GM19043 (cell line): ENCODE results near the gene POLRMT.

Experiments
- ATAC-seq: cut with Tn5 transposase; IDR thresholded peaks from one replicate; pipeline ENCODE4 v1.9.1; 2021; ENCODE audit warnings: low read depth; ENCODE audit not compliant: unreplicated experiment

The POLRMT gene

DNA sequence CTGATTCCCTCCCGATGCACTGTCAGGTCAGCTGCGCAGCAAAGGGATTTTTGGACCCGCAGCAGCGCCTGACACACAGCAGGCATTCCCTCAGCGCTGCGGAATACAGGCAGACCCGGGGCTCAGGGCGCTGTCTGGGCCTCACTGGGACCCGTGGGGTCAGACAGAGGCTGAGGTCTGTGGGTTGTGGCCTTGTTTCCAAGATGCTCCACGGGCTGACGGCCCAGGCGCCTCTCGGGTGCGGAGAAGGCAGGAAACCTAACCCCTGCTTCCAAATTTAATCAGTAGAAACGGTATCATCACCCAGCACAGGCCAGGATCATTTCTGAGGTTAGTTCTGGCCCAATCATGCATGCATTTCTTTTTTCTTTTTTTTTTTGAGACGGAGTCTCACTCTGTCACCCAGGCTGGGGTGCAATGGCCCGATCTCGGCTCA is 30.4 kb upstream of the POLRMT start:
- ATAC-seq: no peak

DNA sequence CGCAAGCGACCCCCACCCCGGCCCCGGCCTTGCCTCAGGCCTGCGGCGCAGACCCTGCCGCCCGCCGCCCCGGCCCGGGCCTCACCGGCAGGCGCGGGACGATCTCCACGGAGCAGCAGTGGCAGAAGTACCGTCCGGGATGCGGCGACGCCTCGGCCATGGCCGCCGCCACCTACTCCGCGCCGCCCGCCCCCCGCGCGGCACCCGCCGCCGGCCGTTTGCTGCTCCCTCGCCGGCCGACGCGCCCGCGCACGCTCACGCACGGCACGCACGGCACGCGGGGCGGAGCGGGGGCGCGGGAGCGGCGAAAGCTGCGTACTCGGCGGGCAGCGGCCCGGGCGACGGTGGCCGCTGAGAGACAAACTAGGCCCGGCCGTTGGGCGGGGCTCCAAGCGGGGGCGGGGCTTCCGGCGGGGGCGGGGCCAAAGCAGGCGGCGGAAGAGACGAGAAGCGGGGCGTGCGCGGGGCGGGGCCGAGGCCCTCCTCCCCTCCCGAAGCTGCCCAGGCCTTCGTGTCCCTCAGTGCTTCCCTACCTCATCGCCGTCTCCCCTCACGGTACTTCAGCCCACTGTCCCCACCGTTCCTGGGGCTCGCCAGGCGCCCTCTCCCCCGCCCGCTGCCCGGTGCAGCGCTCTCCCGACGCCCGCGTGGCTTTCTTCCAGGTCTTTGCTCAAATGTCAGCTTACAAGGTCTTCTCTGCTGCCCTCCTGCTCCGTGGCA is 29.8 kb upstream of the POLRMT start, which contains the start of gene RNF126:
RNF126 (minus strand) TSS at position 253 of the 720 bp plus-strand sequence; CDS start at position 160, 93 bp downstream.
- no peak for ATAC-seq

DNA sequence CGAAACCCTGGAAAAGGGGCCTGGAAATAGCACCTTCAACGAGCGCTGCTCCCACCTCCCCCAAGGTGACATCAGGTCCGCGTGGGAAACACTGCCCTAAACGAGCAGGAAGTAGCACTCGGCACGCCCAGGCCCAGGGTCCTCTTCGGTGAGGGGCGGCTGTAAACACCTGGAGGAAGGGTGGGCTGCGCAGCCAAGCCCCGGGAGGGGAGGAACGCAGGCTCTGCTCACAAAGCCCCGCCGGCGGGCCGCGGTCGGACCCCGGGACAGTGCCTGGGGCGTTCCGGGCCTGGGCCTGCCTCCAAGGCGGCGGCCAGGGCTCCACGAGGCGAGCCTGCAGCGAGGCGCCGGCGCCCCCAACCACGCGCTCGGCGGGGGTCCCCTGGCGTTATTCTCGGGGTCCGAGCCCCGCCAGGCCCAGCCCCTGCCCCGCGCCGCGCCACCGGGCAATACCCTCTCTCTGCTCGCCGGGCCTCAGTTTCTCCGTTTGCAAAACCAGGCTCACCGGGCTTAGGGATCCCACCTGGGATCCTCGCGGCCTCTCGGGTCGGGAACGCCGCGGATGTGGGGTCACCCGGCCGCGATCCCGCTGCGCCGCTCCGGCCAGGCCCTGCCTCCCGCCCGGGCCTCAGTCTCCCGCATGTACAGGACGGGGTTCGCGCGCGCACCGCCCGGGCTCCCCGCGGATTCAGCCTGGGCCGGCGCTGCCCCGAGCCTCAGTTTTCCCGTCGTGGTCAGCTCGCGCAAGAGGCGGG is 29.0 kb upstream of the POLRMT start:
- ATAC-seq: no peak

DNA sequence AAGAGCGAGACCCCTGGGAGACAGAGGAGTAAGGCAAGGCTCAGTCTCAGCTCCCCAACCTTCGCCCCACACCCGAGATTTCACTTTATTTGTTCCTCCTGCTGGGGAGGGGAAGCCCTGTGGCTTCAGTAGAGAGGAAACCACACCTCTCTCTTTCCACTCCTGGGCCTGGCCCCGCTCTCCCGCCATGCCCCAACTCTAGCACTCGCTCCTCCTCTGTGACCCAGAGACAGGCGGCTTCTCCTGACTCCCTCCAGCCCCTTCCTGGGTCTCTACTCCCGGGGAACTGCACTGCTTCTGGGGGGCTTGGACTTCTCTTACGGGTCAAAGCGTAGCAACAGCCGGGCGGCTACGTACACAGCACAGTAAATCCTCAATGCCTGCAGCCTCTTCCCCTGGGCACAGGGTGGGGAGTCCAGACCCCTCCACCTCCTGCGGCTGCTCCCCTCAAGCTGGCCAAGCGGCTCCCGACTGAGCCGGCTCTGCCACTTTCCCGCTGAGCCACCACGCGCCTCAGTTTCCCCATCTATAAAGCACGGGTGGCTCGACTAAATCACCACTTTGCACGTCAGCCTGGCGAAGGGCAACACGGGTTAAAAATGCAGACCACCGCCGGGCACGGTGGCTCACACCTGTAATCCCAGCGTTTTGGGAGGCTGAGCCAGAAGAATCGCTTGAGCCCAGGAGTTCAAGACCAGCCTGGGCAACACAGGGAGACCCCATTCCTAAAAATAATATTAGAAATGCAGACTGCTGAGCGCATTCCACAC is 28.3 kb upstream of the POLRMT start:
- no peak for ATAC-seq

DNA sequence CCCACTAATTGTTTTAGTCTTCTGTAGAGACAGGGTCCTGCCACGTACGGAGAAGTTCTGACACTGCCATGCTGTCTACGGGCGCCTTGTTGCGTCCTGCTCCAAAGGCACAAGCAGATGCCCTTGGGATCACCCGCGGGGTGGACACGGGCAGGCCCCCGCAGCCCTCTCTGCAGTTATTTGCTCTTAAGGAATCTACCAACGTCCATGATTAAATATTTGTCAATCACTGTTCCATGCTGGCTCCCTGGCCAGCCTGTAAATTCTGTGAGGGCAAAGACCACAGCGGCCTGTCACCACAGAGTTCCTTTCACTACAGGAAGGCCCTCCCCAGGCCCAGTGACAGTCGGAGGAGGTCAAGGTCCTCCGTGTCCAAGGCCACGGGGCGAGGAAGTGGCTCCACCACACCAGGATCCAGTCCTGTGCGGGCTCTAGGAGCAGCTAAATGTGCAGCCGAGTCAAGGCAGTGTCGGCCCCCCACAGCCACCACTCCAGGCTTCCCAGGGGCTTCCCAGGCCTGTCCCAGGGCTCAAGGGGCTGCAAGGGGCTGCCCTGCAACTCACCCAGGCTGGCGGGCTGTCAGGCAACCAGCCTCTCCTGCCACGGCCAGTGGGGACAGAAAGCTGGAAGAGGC is 27.6 kb upstream of the POLRMT start:
- ATAC-seq: no peak

DNA sequence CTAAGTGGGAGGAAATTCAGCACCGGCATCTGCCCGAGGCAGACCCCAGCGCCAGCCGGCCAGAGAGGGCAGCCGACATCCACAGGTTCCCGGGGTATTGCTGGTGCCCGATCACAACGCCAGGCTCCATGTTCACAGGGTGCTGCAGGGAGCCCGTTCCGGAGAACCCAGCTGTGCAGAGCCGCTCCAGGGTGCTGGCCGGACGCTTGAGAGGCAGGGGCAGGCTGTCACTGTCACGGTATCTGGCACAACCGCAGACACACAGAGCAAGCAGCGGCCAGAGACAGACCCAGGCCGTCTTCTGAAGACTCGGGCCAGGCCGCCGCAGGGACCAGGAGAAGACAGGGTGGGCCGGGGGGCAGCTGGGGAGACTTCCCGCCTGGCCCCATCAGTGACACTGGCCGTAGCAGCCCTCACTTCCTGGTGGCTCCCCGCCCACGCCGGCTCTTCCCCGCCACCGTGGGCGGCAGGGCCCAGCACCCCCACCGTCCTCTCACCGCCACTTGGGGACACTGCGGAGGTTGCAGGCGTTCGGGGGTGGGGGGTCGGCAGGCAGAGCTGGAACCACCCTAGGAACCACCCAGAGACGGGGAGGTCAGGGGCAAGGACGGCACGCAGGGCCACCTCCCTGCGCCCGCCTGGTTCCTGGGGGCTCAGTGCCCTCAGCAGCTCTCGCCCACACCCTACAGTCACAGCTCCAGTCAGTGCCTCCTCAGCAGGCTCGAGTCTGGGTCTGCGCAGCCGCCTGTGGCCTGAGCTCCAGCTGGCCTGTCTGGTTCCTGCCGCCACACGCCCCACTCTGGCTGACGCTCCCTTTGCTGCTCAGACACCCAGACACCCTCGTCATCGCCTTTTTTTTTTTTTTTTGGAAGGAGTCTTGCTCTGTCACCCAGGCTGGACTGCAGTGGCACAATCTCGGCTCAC is 25.8 kb upstream of the POLRMT start:
- ATAC-seq: no peak

DNA sequence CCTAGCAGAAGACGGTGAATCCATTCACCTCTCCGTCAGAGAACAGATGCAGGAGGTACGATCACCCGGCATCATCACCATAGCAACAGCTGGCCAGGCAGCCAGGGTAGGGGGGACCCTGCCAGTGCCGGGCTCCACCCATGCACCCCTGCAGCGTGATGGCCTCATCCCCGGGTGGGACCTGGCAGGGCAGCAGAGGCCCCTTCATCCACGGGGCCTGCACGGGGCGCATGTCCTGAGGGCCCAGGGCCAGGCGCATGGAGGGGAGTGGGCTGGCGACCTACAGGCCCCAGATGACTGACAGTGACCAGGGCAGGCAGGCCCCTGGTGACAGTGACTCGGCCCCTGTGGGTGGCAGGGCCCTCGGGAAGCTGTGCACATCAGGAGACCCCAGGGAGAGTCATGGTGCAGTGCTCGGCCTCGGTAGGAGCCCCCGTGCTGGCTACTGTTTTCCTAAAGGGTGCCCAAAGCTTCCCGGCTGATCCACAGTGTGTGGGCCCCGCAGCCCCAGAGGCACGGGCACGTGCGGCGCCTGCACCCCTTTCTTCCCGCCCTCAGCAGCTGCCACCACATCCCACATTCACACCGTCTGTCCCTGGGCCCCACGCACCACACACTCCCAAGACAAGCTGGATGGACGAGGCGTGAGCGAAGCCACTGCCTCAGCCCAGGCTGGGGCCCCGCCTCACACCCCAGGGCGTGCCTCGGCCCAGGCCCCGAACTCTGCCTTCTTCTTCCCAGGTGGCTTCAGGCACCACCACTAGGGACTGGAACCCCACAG is 24.9 kb upstream of the POLRMT start:
- no peak for ATAC-seq

DNA sequence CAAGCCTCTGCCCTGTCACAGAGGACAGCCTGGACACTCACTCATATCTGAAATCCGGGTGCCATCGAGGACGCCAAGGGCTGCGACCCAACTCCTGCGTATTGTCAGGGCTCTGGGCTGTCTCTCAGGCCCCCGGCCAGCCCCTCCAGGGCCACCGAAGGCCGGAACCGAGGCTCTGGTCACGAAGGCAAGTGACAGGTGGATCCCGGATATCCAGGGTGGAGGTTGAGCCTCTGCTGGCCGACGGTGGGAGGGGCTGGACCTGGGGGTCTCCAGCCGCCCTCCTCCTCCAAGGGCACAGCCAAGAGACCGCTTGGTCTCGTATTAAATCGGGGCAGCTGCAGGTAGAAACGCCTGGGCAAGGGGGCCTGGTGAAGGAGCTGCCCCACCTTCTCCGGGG is 24.3 kb upstream of the POLRMT start:
- no peak for ATAC-seq

DNA sequence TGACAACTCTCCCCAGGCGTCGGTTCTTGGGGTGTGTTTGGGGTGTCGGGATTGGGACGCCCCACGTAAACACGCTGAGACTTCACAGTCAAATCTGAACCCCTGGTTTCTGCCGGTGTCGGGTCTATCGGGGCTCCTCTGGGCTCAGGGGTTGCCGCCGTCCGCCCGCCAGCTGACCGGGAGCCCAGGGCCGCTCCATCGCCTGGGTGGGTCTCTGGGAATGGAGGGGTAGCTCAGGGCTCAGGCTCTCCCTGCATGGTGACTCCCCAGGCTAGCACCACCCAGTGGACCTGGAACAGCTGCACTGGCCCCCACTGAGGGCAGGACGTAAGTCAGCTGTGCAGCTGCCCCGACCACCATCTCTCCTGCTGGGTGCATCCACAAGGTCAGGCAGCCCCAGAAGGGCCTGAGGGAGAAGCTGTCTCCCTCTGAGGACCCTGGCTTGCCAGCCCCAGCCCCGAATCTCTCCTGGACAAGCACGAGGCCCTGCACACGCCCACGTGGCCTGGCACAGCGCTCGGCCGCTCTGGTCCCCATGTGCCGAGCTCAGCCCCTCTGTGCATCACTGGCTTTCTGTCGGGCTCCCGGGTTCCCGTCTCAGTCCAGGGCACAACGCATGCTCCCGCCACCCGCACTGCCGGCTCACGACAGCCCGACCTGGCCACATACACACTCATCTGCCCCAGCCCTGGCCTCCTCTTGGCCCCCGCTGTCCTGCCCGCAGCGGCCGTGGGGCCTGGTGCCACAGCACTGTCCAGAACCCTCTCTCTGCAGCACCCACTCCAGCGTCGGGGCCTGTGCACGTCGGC is 23.6 kb upstream of the POLRMT start:
- no peak for ATAC-seq

DNA sequence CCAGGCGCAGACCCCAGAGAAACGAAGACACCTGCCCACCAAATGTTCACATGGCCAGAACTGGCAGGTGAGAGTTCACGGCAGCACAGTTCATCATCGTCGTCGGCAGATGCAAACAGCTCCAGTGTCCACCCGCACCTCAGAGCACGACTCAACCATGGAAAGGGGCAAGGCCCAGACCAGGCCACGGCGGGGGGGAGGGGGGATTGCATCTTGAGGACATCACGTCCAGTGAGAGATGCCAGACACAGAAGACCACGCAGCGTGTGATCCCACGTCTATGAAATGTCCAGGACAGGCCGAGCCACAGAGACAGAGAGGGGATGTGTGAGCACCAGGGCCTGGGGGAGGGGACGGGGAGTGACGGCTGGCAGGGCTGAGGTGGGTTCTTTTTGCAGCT is 22.4 kb upstream of the POLRMT start:
- ATAC-seq: no peak

DNA sequence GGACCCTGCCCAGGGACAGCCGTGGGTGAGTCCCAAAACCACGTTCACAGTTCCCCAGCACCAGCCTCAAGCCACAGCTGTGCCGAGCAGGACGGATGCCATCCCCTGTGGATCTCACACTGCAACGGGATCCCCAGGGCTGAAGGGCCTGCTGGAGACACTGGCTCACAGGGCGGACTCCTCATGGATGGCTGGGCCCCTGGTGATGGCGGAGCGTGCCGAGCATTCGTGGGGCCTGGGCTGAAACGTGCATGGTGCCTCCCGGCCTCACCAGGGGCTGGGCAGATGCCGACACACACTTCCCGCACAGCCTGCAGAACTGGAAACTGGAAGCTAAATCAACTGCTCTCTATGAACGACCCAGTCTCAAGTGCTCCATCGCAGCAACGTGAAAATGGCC is 20.1 kb upstream of the POLRMT start:
- no peak for ATAC-seq

DNA sequence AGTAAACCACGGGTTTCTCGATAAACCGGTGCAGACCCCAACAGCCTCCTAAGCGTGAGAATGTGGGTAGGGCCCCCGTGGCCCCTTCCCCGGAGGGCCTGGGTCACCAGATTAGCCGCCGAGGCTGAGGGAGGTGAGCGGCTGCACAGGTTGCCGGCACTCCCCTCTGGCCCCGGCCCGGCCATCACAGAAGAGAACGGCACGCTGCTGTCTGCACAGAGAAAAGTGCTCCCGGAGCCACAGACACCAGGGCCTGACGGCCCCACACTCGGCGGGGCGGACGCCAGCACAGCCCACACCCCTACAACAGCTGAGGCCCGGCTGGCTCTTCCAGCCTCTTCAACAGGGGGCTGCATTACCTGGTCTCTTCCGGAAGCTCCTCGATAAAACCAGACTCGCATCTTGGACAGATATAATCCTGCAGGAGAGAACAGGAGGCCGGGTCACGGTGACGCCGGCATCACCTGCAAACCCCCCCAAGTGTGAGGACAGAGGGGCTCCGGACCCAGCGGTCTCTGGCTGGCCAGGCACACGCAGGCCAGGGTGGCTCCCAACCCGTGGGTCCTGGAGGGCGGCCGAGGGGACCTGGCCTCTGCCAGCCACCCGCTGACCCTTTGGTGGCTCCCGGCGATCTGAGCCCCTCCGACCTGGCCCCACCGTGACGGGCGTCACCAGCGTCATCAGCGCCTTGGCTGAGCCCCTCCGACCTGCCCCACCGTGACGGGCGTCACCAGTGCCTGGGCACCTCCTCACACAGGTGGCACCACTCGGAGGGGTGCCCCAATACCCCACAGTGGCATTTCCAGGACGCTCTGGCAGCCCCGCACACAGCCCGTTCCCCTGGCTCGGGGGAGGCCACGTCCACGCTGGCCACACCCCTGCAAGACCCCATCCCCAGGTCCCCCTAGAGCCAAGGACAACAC is 19.4 kb upstream of the POLRMT start:
- no peak for ATAC-seq

DNA sequence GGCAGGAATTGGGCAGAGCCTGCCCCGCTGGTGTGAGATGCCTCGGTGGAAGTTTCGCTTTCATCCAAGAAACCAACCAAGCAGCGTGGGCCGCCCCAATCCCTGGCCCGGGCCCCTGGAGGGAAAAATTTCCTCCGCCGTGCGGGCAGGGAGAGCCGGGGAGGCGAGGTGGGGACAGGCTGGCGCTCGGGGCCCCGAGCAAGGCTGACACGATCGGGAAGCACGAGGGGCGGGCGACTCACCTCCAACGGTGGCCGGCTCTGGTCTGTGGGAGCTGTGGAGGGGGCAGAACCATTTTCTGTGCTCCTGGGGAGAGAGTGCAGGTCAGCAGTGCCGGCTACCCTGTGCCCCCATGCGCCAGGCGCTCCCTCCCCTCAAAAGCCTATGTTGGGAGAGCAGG is 18.7 kb upstream of the POLRMT start:
- ATAC-seq: no peak

DNA sequence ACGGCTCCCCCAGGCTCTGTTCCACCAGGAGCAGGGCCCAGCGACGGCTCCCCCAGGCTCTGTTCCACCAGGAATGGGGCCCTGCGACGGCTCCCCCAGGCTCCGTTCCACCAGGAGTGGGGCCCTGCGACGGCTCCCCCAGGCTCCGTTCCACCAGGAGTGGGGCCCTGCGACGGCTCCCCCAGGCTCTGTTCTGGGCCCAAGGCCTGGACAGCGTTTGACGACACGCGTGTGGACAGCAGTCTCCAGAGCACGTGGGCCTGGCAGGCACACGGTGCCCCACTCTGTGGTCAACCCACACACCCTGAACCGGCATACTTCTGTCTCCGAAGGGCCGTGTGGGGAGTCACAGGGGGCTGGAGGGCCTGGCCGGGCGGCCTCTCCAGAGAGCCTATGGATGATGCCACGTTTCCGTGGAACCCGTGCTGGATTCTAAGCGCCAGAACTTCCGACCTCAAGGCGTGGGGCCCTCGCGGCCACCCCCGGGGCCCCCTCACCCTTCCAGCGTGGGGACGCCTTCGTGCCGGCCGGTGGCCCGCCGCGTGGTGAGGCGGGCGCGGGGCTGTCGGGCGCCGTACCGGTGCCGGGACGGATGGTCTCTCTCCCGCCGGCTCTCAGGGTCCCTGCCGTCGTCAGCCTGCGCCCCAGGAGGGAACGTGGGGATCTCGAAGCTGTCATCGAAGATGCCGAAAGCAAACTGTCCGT is 17.9 kb upstream of the POLRMT start:
- no peak for ATAC-seq

DNA sequence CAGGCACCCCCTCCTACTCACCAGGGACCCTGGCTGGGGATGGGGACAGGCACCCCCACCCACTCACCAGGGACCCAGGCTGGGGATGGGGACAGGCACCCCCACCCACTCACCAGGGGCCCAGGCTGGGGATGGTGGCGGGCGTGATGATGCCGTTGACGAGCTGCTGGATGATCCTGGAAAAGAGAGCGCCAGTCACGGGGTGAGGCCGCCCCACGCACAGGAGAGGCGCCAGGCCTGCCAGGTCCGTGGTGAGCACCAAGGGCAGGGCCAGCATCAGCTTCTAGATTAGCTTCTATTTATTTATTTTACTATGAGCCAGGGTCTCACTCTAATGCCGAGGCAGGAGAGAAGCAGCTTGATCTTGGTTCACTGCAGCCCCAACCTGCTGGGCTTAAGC is 16.8 kb upstream of the POLRMT start:
- ATAC-seq: no peak

DNA sequence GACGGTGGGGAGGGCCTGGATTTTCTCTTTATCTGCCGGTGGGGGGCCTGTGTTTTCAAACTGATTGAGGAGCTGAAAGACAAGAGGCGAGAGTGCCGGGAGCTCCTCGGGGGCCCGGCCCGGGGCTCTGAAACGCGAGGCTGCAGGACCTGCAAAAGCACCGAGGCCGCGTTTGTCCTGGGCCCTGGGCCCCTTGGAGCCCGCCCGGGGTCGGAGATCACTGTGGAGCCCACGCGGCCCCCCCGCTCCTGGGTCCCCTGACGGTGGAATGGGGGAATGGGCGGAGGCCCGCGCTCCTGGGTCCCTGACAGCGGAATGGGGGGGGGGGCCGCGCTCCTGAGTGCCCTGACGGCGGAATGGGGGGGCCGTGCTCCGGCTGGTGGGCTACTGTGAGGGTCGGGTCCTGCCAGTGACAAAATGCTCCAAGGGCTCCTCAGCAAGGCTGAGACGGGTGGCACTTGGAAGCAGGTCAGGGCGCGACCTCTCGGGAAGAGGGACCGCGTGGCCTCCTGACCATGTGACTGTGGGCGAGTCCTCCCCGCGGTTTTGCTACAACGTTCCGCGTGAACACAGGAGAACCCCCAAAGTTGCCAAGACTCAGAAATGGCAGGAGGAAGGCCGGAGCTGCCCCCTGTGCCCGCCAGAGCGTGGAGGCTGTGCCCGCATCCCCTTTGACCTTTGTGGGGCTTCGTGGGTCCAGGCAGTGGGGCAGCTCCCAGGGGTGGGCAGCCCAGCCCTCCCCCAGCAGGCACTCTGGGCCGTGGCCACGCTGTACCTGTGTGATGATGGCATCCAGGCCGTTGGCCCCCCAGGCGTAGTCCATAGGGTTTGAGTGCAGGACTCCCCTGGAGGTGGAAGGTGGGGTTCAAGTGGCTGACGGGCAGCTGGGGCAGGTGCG is 15.8 kb upstream of the POLRMT start:
- no peak for ATAC-seq
